ENCODE measurements around the gene GART.

DNA sequence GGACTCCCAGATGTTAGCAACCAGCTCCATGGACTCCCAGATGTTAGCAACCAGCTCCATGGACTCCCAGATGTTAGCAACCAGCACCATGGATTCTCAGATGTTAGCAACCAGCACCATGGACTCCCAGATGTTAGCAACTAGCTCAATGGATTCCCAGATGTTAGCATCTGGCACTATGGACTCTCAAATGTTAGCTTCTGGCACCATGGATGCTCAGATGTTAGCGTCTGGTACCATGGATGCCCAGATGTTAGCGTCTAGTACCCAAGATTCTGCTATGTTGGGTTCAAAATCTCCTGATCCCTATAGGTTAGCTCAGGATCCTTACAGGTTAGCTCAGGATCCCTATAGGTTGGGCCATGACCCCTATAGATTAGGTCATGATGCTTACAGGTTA is 9.7 kb upstream of the GART start:
- TF ChIP-seq, protein P1, sequence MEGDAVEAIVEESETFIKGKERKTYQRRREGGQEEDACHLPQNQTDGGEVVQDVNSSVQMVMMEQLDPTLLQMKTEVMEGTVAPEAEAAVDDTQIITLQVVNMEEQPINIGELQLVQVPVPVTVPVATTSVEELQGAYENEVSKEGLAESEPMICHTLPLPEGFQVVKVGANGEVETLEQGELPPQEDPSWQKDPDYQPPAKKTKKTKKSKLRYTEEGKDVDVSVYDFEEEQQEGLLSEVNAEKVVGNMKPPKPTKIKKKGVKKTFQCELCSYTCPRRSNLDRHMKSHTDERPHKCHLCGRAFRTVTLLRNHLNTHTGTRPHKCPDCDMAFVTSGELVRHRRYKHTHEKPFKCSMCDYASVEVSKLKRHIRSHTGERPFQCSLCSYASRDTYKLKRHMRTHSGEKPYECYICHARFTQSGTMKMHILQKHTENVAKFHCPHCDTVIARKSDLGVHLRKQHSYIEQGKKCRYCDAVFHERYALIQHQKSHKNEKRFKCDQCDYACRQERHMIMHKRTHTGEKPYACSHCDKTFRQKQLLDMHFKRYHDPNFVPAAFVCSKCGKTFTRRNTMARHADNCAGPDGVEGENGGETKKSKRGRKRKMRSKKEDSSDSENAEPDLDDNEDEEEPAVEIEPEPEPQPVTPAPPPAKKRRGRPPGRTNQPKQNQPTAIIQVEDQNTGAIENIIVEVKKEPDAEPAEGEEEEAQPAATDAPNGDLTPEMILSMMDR (IDR thresholded peaks at IDR 0.05; ENCODE audit: insufficient read depth, low read length) = no peak
- TF ChIP-seq SPI1 (IDR thresholded peaks at IDR 0.05; ENCODE audit: borderline replicate concordance, low read depth) (no peak), POLR2AphosphoS5 (IDR thresholded peaks at IDR 0.05; ENCODE audit: low read depth) (no peak), GABPA (IDR thresholded peaks at IDR 0.05; ENCODE audit: low read depth) (no peak)
- TF ChIP-seq, protein P2, sequence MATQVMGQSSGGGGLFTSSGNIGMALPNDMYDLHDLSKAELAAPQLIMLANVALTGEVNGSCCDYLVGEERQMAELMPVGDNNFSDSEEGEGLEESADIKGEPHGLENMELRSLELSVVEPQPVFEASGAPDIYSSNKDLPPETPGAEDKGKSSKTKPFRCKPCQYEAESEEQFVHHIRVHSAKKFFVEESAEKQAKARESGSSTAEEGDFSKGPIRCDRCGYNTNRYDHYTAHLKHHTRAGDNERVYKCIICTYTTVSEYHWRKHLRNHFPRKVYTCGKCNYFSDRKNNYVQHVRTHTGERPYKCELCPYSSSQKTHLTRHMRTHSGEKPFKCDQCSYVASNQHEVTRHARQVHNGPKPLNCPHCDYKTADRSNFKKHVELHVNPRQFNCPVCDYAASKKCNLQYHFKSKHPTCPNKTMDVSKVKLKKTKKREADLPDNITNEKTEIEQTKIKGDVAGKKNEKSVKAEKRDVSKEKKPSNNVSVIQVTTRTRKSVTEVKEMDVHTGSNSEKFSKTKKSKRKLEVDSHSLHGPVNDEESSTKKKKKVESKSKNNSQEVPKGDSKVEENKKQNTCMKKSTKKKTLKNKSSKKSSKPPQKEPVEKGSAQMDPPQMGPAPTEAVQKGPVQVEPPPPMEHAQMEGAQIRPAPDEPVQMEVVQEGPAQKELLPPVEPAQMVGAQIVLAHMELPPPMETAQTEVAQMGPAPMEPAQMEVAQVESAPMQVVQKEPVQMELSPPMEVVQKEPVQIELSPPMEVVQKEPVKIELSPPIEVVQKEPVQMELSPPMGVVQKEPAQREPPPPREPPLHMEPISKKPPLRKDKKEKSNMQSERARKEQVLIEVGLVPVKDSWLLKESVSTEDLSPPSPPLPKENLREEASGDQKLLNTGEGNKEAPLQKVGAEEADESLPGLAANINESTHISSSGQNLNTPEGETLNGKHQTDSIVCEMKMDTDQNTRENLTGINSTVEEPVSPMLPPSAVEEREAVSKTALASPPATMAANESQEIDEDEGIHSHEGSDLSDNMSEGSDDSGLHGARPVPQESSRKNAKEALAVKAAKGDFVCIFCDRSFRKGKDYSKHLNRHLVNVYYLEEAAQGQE (IDR thresholded peaks at IDR 0.05; ENCODE audit: insufficient replicate concordance, low read depth) = no peak

All from HL-60 (cell line).